HCT116 (cell line): ENCODE results near the gene DIS3L2. TPM values are rescaled to one million over a fixed set of nuclear protein-coding genes. Genes with fewer than 3 reads are reported as not detected.

Experiments used
- ATAC-seq: fragments of 200-7000 bp; cut with Tn5 transposase; 2 replicates; pipeline ENCODE4 v1.9.1; 2020; ENCODE audit warnings: mild to moderate bottlenecking, moderate library complexity
- BruUV-seq: library from RNA; stranded (reverse); fragments of 400-500 nt; replicated peaks from 2 replicates; lab custom pipeline; 2021; lab: Mats Ljungman, UMichigan
- CTCF ChIA-PET: fragments of 300-600 bp; sonication (Branson Sonifier 250); formaldehyde crosslinking; loops from one replicate; lab custom pipeline; 2021; ENCODE audit warnings: antibody characterized with exemption; lab: Charles Lee
- POLR2A ChIA-PET: fragments of 300-600, 350-600 bp; sonication (Branson Sonifier 250); formaldehyde crosslinking; loops from one replicate; lab custom pipeline; 2021; ENCODE audit warnings: antibody characterized with exemption; lab: Charles Lee
- RAD21 ChIA-PET, 2 experiments: fragments of 300-600 bp; sonication (Branson Sonifier 250); formaldehyde crosslinking; loops; one replicate each; lab custom pipeline; 2023; ENCODE audit warnings: low total read pairs in 2 of 2; ENCODE audit not compliant: uncharacterized antibody in 2 of 2, unreplicated experiment in 2 of 2, low non-redundant PET in 1 of 2; lab: Charles Lee
- DNase-seq: peaks from one replicate; pipeline ENCODE4 v3.0.0-alpha.2; 2010; ENCODE audit warnings: low read depth, low spot score
- H2AFZ ChIP-seq: fragments of 200-600 bp; shearing (Covaris generic), sonication (generic); 2 replicates; pipeline ENCODE4 v1.6.1; 2017; ENCODE audit warnings: low read depth, mixed run types, mixed read lengths, antibody characterized with exemption, low read length; ENCODE audit not compliant: poor library complexity, severe bottlenecking
- H3K27ac ChIP-seq: 2 replicates; pipeline ENCODE4 v1.5.1; 2012; ENCODE audit warnings: low read depth, low read length
- H3K27me3 ChIP-seq: fragments of 200-600 bp; sonication (generic); 2 replicates; pipeline ENCODE4 v1.6.1; 2016; ENCODE audit warnings: mixed run types, low read length, mixed read lengths; ENCODE audit not compliant: insufficient read depth
- H3K36me3 ChIP-seq, 2 experiments: fragments of 200-500 bp in 1 of 2; fragments of 200-600 bp in 1 of 2; sonication (Bioruptor generic) in 1 of 2; sonication (generic) in 1 of 2; 2 replicates each; pipeline versions ENCODE4 v1.5.1 to v1.6.1; 2014 to 2016; ENCODE audit warnings: low read length in 2 of 2, inconsistent platforms in 1 of 2, mixed read lengths in 1 of 2, mixed run types in 1 of 2; ENCODE audit not compliant: insufficient read depth in 2 of 2, control insufficient read depth in 1 of 2
- H3K4me1 ChIP-seq, 2 experiments: fragments of 200-600 bp in 1 of 2; sonication (generic) in 1 of 2; 2 replicates each; pipeline versions ENCODE4 v1.5.1 to v1.6.1; 2012 to 2017; ENCODE audit warnings: low read length in 2 of 2, inconsistent platforms in 1 of 2, mild to moderate bottlenecking in 1 of 2, mixed read lengths in 1 of 2, mixed run types in 1 of 2, moderate library complexity in 1 of 2; ENCODE audit not compliant: insufficient read depth in 2 of 2, control insufficient read depth in 1 of 2
- H3K4me2 ChIP-seq: fragments of 200-600 bp; sonication (generic); 2 replicates; pipeline ENCODE4 v1.6.1; 2017; ENCODE audit warnings: mixed run types, low read length, mixed read lengths
- H3K4me3 ChIP-seq, 2 experiments: fragments of 200-600 bp in 1 of 2; sonication (generic) in 1 of 2; replicated peaks in 1 of 2; 2 replicates each; pipeline ENCODE4 v1.5.1; 2011 to 2016; ENCODE audit warnings: low read length in 2 of 2, control low read depth in 1 of 2, low read depth in 1 of 2, mild to moderate bottlenecking in 1 of 2, mixed read lengths in 1 of 2, mixed run types in 1 of 2
- H3K79me2 ChIP-seq: fragments of 200-600 bp; sonication (generic); 2 replicates; pipeline ENCODE4 v1.6.1; 2017; ENCODE audit warnings: mild to moderate bottlenecking, mixed run types, low read length, moderate library complexity, mixed read lengths; ENCODE audit not compliant: insufficient read depth
- H3K9ac ChIP-seq: fragments of 200-600 bp; sonication (generic); 2 replicates; pipeline ENCODE4 v1.6.1; 2016; ENCODE audit warnings: low read length, mixed read lengths
- H3K9me2 ChIP-seq: fragments of 200-600 bp; sonication (generic), shearing (Covaris generic); 2 replicates; pipeline ENCODE4 v1.6.1; 2017; ENCODE audit warnings: mixed run types, mild to moderate bottlenecking, moderate library complexity; ENCODE audit not compliant: insufficient read depth
- H3K9me3 ChIP-seq, 2 experiments: fragments of 200-500 bp in 1 of 2; fragments of 200-600 bp in 1 of 2; sonication (Bioruptor generic) in 1 of 2; sonication (generic) in 1 of 2; 2 replicates each; pipeline ENCODE4 v1.6.1; 2014 to 2017; ENCODE audit warnings: low read length in 2 of 2, mixed read lengths in 2 of 2, inconsistent platforms in 1 of 2, low read depth in 1 of 2, mild to moderate bottlenecking in 1 of 2, mixed run types in 1 of 2, moderate library complexity in 1 of 2; ENCODE audit not compliant: control insufficient read depth in 1 of 2, insufficient read depth in 1 of 2
- H4K20me1 ChIP-seq: fragments of 200-600 bp; sonication (generic), shearing (Covaris generic); 2 replicates; pipeline ENCODE4 v1.6.1; 2017; ENCODE audit warnings: mixed run types, mild to moderate bottlenecking, moderate library complexity; ENCODE audit not compliant: insufficient read depth
- CBX3 ChIP-seq: IDR thresholded peaks from 2 replicates; pipeline ENCODE4 v1.6.1; 2012; ENCODE audit warnings: low read depth
- CEBPB ChIP-seq: IDR thresholded peaks from 2 replicates; pipeline ENCODE4 v1.6.1; 2012; ENCODE audit warnings: low read depth
- CTCF ChIP-seq, 3 experiments: fragments of 200-600 bp in 1 of 3; sonication (generic) in 1 of 3; IDR thresholded peaks in 2 of 3; conservative IDR thresholded peaks in 1 of 3; 2 replicates each; pipeline ENCODE4 v1.5.1; 2012 to 2017; ENCODE audit warnings: low read depth in 2 of 3, low read length in 2 of 3, antibody characterized with exemption in 1 of 3, borderline replicate concordance in 1 of 3, control low read depth in 1 of 3, mild to moderate bottlenecking in 1 of 3, mixed read lengths in 1 of 3, mixed run types in 1 of 3, moderate library complexity in 1 of 3; ENCODE audit not compliant: insufficient read depth in 1 of 3
- EGR1 ChIP-seq: IDR thresholded peaks from 2 replicates; pipeline ENCODE4 v1.6.1; 2012; ENCODE audit warnings: low read depth
- EZH2 ChIP-seq: fragments of 200-600 bp; sonication (generic); IDR thresholded peaks from 2 replicates; pipeline ENCODE4 v1.6.1; 2017; ENCODE audit warnings: antibody characterized with exemption, mixed run types
- FOSL1 ChIP-seq: IDR thresholded peaks from 2 replicates; pipeline ENCODE4 v1.6.1; 2012; ENCODE audit warnings: low read depth
- POLR2A ChIP-seq: IDR thresholded peaks from 2 replicates; pipeline ENCODE4 v1.7.0; 2011; ENCODE audit warnings: borderline replicate concordance; ENCODE audit not compliant: insufficient read depth, insufficient read length; ENCODE audit errors: extremely low read depth
- RAD21 ChIP-seq: IDR thresholded peaks from 2 replicates; pipeline ENCODE4 v1.6.1; 2012; ENCODE audit warnings: low read depth, mild to moderate bottlenecking
- REST ChIP-seq: IDR thresholded peaks from 2 replicates; pipeline ENCODE4 v1.6.1; 2012; ENCODE audit warnings: low read depth
- SP1 ChIP-seq: IDR thresholded peaks from 2 replicates; pipeline ENCODE4 v1.6.1; 2012; ENCODE audit warnings: low read depth
- TCF7L2 ChIP-seq: IDR thresholded peaks from 2 replicates; pipeline ENCODE4 v1.7.0; 2011; ENCODE audit warnings: borderline replicate concordance, inconsistent platforms; ENCODE audit not compliant: insufficient read depth, insufficient read length; ENCODE audit errors: extremely low read depth
- ZBTB33 ChIP-seq: IDR thresholded peaks from 2 replicates; pipeline ENCODE4 v1.6.1; 2011; ENCODE audit warnings: mild to moderate bottlenecking, low read length, moderate library complexity; ENCODE audit not compliant: insufficient replicate concordance; ENCODE audit errors: extremely low read depth
- intact Hi-C: fragments of 100-400 bp; cut with micrococcal nuclease; formaldehyde crosslinking; loops from 2 replicates; pipeline ENCODE4 v1.10.0; 2022
- total RNA-seq: library from RNA; stranded (reverse); gene quantifications from one replicate; pipeline ENCODE4 v1.2.1, GENCODE V29; 2021; ENCODE audit not compliant: unreplicated experiment
- TF ChIP-seq, protein P1 (sequence below): IDR thresholded peaks from 2 replicates; pipeline ENCODE4 v1.6.1; 2012

The DIS3L2 gene
- total RNA-seq, 1 experiment from 2014 or later = 42.5 TPM

DNA sequence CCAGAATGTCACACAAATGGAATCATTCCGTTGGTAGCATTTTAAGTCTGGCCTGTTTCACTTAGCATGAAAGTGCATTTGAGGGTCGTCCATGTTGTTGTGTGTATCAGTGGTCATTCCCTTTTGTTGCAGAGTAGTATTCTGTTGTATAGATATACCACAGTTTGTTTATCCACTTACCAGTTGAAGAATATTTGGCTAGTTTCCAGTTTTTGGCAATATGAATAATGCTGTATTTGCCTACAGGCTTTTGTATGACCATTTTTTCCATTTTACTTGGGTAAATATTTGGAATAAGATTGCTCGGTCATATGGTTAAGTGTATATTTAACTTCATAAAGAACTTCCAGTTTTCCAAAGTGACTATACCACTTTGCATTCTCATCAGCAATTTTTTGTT is 317.0 kb downstream of the DIS3L2 start:
- RAD21 ChIA-PET = no interaction called here
- no peaks in the 10 kb centered on the region for H3K79me2 ChIP-seq
- ATAC-seq (no peak), DNase-seq (no peak)
- POLR2A ChIA-PET = no interaction called here
- no peaks in the 10 kb centered on the region for H3K36me3 ChIP-seq
- intact Hi-C loops = no loop called here
- no peak overlapping the region for H3K27ac ChIP-seq
- no peaks in the 10 kb centered on the region for H3K4me1 ChIP-seq
- no peaks in the 10 kb centered on the region for H4K20me1 ChIP-seq
- H3K9me3 ChIP-seq = no peaks in the 10 kb centered on the region
- BruUV-seq = no TSS peak
- H3K4me2 ChIP-seq = no peak overlapping the region
- CTCF ChIA-PET = no interaction called here
- no peaks in the 10 kb centered on the region for H3K9me2 ChIP-seq
- H2AFZ ChIP-seq = no peak overlapping the region
- TF ChIP-seq POLR2A (no peak), CBX3 (no peak), CTCF (IDR thresholded peaks at IDR 0.05 in 2 of 3, conservative IDR thresholded peaks at IDR 0.05 in 1 of 3; ENCODE audit: borderline replicate concordance in 1 of 3, insufficient read depth in 1 of 3, low read depth in 2 of 3, low read length in 2 of 3) (no peak), CEBPB (no peak), RAD21 (no peak), SP1 (no peak)
- TF ChIP-seq, protein P1, sequence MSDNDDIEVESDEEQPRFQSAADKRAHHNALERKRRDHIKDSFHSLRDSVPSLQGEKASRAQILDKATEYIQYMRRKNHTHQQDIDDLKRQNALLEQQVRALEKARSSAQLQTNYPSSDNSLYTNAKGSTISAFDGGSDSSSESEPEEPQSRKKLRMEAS = no peak
- H3K27me3 ChIP-seq = no peaks in the 10 kb centered on the region
- no peak overlapping the region for H3K9ac ChIP-seq
- H3K4me3 ChIP-seq = no peak overlapping the region

GRCh38 chr2:232280341-232280740 is 318.8 kb downstream of the DIS3L2 start:
- H2AFZ ChIP-seq = no peak overlapping the region
- no peaks in the 10 kb centered on the region for H3K79me2 ChIP-seq
- H3K27me3 ChIP-seq = no peaks in the 10 kb centered on the region
- ChIA-PET CTCF (interaction anchor here (0.7 kb wide), 1 partner anchor 9 kb away, joined by 5 read pairs; no protein-coding TSS in a partner anchor), POLR2A (no interaction called here), RAD21 (no interaction called here)
- intact Hi-C loops = no loop called here
- no peaks in the 10 kb centered on the region for H3K4me1 ChIP-seq
- no TSS peak for BruUV-seq
- no peak overlapping the region for H3K4me2 ChIP-seq
- H3K4me3 ChIP-seq = no peak overlapping the region
- H3K9ac ChIP-seq = no peak overlapping the region
- DNase-seq = no peak
- H3K27ac ChIP-seq = no peak overlapping the region
- TF ChIP-seq EGR1 (no peak), ZBTB33 (no peak), FOSL1 (no peak), REST (no peak), EZH2 (no peak), TCF7L2 (no peak)
- H3K9me3 ChIP-seq = no peaks in the 10 kb centered on the region
- H4K20me1 ChIP-seq = no peaks in the 10 kb centered on the region
- no peaks in the 10 kb centered on the region for H3K36me3 ChIP-seq
- H3K9me2 ChIP-seq = no peaks in the 10 kb centered on the region
- ATAC-seq = no peak
